Measurements from ENCODE around the gene MICAL3. TPM values are rescaled to one million over a fixed set of nuclear protein-coding genes. Genes with fewer than 3 reads are reported as not detected.
"Not testable (repeated sequence)": the region's sequence is repeated elsewhere in the genome, so short reads cannot be mapped to it uniquely, and the experiment has no call there.

Gene MICAL3
- total RNA-seq, 4 donors from 2014 or later: 6.0 to 9.8 (median 8.1) TPM

GRCh38 chr22:17767233-17768065 lies 256.9 kb downstream of the MICAL3 start:
- intact Hi-C loops (cut with DNase I; ENCODE audit: low total_unique reads): no loop called here
- no peak for TF ChIP-seq CTCF (IDR thresholded peaks at IDR 0.05 in 4 of 5, conservative IDR thresholded peaks at IDR 0.05 in 1 of 5)
- TF ChIP-seq POLR2A (IDR thresholded peaks at IDR 0.05): no peak
- no peak for DNase-seq
- no peak overlapping the region for H3K27ac ChIP-seq
- H3K4me1 ChIP-seq: peaks cover 12 to 13% of the 10 kb centered on the region in 2 donors
- no peak overlapping the region for H3K4me3 ChIP-seq
- no peaks in the 10 kb centered on the region for H3K9me3 ChIP-seq
- in situ Hi-C loops (cut with MboI; ENCODE audit: low sequenced_read_pairs in 4 of 4): no loop called here
- H3K27me3 ChIP-seq: no peaks in the 10 kb centered on the region
- no peak for ATAC-seq
- no peaks in the 10 kb centered on the region for H3K36me3 ChIP-seq

- H3K9me3 ChIP-seq; intact Hi-C loops (cut with DNase I; ENCODE audit: low total_unique reads); in situ Hi-C loops (cut with MboI; ENCODE audit: low sequenced_read_pairs in 4 of 4); H3K27me3 ChIP-seq; H3K4me1 ChIP-seq; H3K36me3 ChIP-seq; ATAC-seq; H3K4me3 ChIP-seq; H3K27ac ChIP-seq; DNase-seq: not testable (repeated sequence)
Observed at GRCh38 chr22:17764852-17765251, 259.5 kb downstream of the MICAL3 start.

- no peaks in the 10 kb centered on the region for H3K27me3 ChIP-seq
- intact Hi-C loops (cut with DNase I; ENCODE audit: low total_unique reads) (no loop called here), in situ Hi-C loops (cut with MboI; ENCODE audit: low sequenced_read_pairs in 4 of 4) (no loop called here)
- no peaks in the 10 kb centered on the region for H3K36me3 ChIP-seq
- ATAC-seq: no peak
- DNase-seq: no peak
- no peak for TF ChIP-seq POLR2A (IDR thresholded peaks at IDR 0.05)
- no peak for TF ChIP-seq CTCF (IDR thresholded peaks at IDR 0.05 in 4 of 5, conservative IDR thresholded peaks at IDR 0.05 in 1 of 5)
- no peaks in the 10 kb centered on the region for H3K4me1 ChIP-seq
- no peak overlapping the region for H3K27ac ChIP-seq
- no peak overlapping the region for H3K4me3 ChIP-seq
- no peaks in the 10 kb centered on the region for H3K9me3 ChIP-seq
Observed at GRCh38 chr22:17764036-17764435, 260.3 kb downstream of the MICAL3 start.

- ATAC-seq; H3K27me3 ChIP-seq; H3K36me3 ChIP-seq; H3K4me3 ChIP-seq; H3K4me1 ChIP-seq; intact Hi-C loops (cut with DNase I; ENCODE audit: low total_unique reads); DNase-seq; in situ Hi-C loops (cut with MboI; ENCODE audit: low sequenced_read_pairs in 4 of 4); H3K27ac ChIP-seq; H3K9me3 ChIP-seq: not testable (repeated sequence)
Observed at GRCh38 chr22:17763442-17763841, 260.9 kb downstream of the MICAL3 start.

GRCh38 chr22:17761138-17761488 lies 263.2 kb downstream of the MICAL3 start:
- Histone ChIP-seq H3K4me1 (no peaks in the 10 kb centered on the region), H3K36me3 (no peaks in the 10 kb centered on the region), H3K9me3 (no peaks in the 10 kb centered on the region), H3K27ac (no peak overlapping the region), H3K27me3 (no peaks in the 10 kb centered on the region), H3K4me3 (no peak overlapping the region)
- DNase-seq (no peak), ATAC-seq (no peak)
- in situ Hi-C loops (cut with MboI; ENCODE audit: low sequenced_read_pairs in 4 of 4) (no loop called here), intact Hi-C loops (cut with DNase I; ENCODE audit: low total_unique reads) (no loop called here)
- TF ChIP-seq CTCF (IDR thresholded peaks at IDR 0.05 in 4 of 5, conservative IDR thresholded peaks at IDR 0.05 in 1 of 5): no peak
- TF ChIP-seq POLR2A (IDR thresholded peaks at IDR 0.05): no peak
